Subcutaneous abdominal adipose tissue (tissue), 5 donors: ENCODE results near the gene HAS3.
A peak's percentile ranks its signal among the peaks of the same experiment; 100 is the strongest.
"Not testable (repeated sequence)": the region's sequence is repeated elsewhere in the genome, so short reads cannot be mapped to it uniquely, and the experiment has no call there.

Experiments
- H3K27ac ChIP-seq: one replicate; pipeline ENCODE4 v1.7.0; 2013; ENCODE audit warnings: low read depth, mild to moderate bottlenecking, inconsistent platforms, low read length, moderate library complexity
- H3K27me3 ChIP-seq, 5 donors: one replicate each; pipeline ENCODE4 v1.7.0; 2013; ENCODE audit warnings: low read length in 5 of 5, inconsistent platforms in 1 of 5; ENCODE audit not compliant: control insufficient read depth in 5 of 5, insufficient read depth in 4 of 5
- H3K36me3 ChIP-seq, 5 donors: one replicate each; pipeline ENCODE4 v1.7.0; 2013; ENCODE audit warnings: low read length in 5 of 5; ENCODE audit not compliant: control insufficient read depth in 5 of 5, insufficient read depth in 5 of 5
- H3K4me1 ChIP-seq, 5 donors: one replicate each; pipeline ENCODE4 v1.7.0; 2013; ENCODE audit warnings: low read length in 5 of 5, mild to moderate bottlenecking in 3 of 5, moderate library complexity in 1 of 5; ENCODE audit not compliant: control insufficient read depth in 5 of 5, insufficient read depth in 5 of 5
- H3K4me3 ChIP-seq, 5 donors: one replicate each; pipeline ENCODE4 v1.7.0; 2013; ENCODE audit warnings: low read length in 5 of 5, low read depth in 1 of 5
- H3K9ac ChIP-seq, 5 donors: one replicate each; pipeline ENCODE4 v1.7.0; 2013; ENCODE audit warnings: low read length in 5 of 5, mild to moderate bottlenecking in 4 of 5, moderate library complexity in 3 of 5
- H3K9me3 ChIP-seq, 5 donors: one replicate each; pipeline ENCODE4 v1.7.0; 2013; ENCODE audit warnings: low read length in 5 of 5; ENCODE audit not compliant: control insufficient read depth in 5 of 5
- donor health status: healthy.
- donor health status: healthy.
- donor health status: healthy.
- donor health status: healthy.
- donor health status: healthy.

Gene HAS3

DNA sequence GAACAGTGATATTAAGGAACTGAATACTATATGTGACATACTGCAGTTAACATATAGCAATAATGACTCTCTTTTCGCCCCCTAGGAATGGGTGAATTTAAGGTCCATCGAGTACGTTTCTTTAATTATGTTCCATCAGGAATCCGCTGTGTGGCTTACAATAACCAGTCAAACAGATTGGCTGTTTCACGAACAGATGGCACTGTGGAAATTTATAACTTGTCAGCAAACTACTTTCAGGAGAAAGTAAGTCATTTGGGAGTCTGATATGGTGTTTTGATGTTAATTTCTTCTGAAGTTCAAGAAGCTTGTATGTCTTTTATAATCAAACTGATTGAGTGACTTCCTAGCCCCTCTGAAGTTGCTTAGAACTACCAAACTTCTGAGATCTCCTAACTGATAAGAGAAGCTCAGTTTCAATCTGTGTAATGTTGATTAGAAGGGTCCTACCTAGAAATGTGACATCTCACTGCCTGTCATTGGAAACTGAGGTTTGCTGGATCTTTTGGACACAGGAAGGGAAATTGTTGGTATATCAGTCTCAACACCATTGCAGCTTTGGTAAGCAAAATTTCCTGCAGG is 28.0 kb downstream of the HAS3 start:
- Histone ChIP-seq H3K27ac (peak overlapping the region; percentile 80), H3K4me1 (peaks cover 0 to 36% (median 30%) of the 10 kb centered on the region in 5 donors), H3K27me3 (no peaks in the 10 kb centered on the region), H3K9me3 (no peaks in the 10 kb centered on the region), H3K9ac (peak overlapping the region; percentile 6 to 93 (median 90)), H3K36me3 (peaks cover 4 to 25% (median 14%) of the 10 kb centered on the region in 5 donors), H3K4me3 (peak overlapping the region; percentile 86 to 97 (median 94))

GRCh38 chr16:69138608-69139007 is 33.2 kb downstream of the HAS3 start:
- H3K9ac ChIP-seq: no peak overlapping the region
- no peak overlapping the region for H3K27ac ChIP-seq
- H3K27me3 ChIP-seq: no peaks in the 10 kb centered on the region
- H3K36me3 ChIP-seq: peaks cover 23 to 65% (median 33%) of the 10 kb centered on the region in 5 donors
- H3K4me1 ChIP-seq: peaks cover 0 to 17% (median 11%) of the 10 kb centered on the region in 5 donors
- no peak overlapping the region for H3K4me3 ChIP-seq
- no peaks in the 10 kb centered on the region for H3K9me3 ChIP-seq

GRCh38 chr16:69139464-69139863 is 34.0 kb downstream of the HAS3 start:
- H3K9me3 ChIP-seq, H3K27ac ChIP-seq, H3K4me3 ChIP-seq, H3K27me3 ChIP-seq, H3K9ac ChIP-seq: not testable (repeated sequence)
- Histone ChIP-seq H3K36me3 (peaks cover 23 to 70% (median 33%) of the 10 kb centered on the region in 5 donors), H3K4me1 (peaks cover 0 to 14% (median 4%) of the 10 kb centered on the region in 5 donors)

GRCh38 chr16:69141014-69141413 is 35.6 kb downstream of the HAS3 start:
- H3K27me3 ChIP-seq: no peaks in the 10 kb centered on the region
- no peaks in the 10 kb centered on the region for H3K9me3 ChIP-seq
- peak overlapping the region in 1 of 5 donors; percentile 10 for H3K9ac ChIP-seq
- H3K4me3 ChIP-seq: no peak overlapping the region
- peaks cover 0 to 21% (median 10%) of the 10 kb centered on the region in 5 donors for H3K4me1 ChIP-seq
- peaks cover 23 to 76% (median 36%) of the 10 kb centered on the region in 5 donors for H3K36me3 ChIP-seq
- peak overlapping the region; percentile 45 for H3K27ac ChIP-seq

DNA sequence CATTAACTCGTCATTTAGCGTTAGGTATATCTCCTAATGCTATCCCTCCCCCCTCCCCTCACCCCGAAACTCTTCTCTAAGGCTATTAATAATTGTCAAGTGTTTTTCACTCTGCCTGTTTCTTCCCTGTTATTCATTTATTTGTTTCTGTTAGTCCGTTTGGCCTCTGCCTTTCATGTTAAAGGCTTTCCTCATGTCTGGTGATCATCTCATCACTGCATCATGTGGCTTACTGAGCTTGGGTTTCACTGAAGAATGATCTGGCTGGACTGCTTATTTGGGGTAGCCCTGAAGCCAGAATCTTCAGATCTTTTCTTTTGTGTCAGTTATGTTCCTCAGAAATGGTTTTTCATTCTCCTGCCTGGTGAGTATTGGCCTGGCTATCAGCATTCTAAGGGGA is 36.5 kb downstream of the HAS3 start:
- no peaks in the 10 kb centered on the region for H3K27me3 ChIP-seq
- H3K9me3 ChIP-seq: no peaks in the 10 kb centered on the region
- H3K27ac ChIP-seq: no peak overlapping the region
- peaks cover 0 to 25% (median 14%) of the 10 kb centered on the region in 5 donors for H3K4me1 ChIP-seq
- H3K4me3 ChIP-seq: no peak overlapping the region
- H3K36me3 ChIP-seq: peaks cover 21 to 68% (median 38%) of the 10 kb centered on the region in 5 donors
- H3K9ac ChIP-seq: no peak overlapping the region

DNA sequence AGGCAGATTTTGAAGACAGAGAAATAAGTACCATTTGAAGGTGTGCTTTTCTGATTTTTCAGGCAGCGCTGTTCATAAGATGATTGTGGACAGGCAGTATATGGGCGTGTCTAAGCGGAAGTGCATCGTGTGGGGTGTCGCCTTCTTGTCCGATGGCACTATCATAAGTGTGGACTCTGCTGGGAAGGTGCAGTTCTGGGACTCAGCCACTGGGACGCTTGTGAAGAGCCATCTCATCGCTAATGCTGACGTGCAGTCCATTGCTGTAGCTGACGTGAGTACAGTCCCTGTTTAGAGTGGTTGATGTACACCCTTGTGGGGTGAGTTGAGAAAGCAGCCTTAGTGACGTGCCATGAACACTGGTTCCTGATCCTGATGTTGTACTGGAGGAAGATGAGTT is 37.7 kb downstream of the HAS3 start:
- H3K4me1 ChIP-seq: peaks cover 0 to 25% (median 14%) of the 10 kb centered on the region in 5 donors
- no peak overlapping the region for H3K9ac ChIP-seq
- H3K27ac ChIP-seq: no peak overlapping the region
- no peaks in the 10 kb centered on the region for H3K9me3 ChIP-seq
- peaks cover 10 to 58% (median 37%) of the 10 kb centered on the region in 5 donors for H3K36me3 ChIP-seq
- H3K27me3 ChIP-seq: no peaks in the 10 kb centered on the region
- no peak overlapping the region for H3K4me3 ChIP-seq

DNA sequence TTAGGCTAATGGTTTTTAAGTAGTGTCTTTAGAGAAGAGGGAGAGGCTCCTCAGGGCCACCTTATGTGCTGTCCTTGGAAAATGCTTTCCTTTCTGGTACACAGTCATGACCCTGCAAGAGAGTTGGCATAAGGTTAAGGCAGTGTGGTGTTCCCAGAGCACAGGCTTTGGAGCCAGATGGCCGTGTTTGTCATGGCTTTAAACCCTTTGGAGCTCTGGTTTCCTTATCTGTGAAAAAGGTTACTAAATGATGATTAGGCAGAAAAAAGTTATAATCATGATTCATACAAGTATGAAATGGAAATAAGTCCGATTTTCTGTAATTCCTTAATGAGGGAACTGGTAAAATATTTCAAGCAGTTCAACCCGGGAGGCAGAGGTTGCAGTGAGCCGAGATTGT is 40.2 kb downstream of the HAS3 start:
- Histone ChIP-seq H3K36me3 (peaks cover 5 to 44% (median 31%) of the 10 kb centered on the region in 5 donors), H3K27me3 (no peaks in the 10 kb centered on the region), H3K4me1 (peaks cover 0 to 23% (median 14%) of the 10 kb centered on the region in 5 donors), H3K9ac (peak overlapping the region in 1 of 5 donors; percentile 55), H3K27ac (peak overlapping the region; percentile 84), H3K4me3 (no peak overlapping the region), H3K9me3 (no peaks in the 10 kb centered on the region)

GRCh38 chr16:69149621-69150020 is 44.2 kb downstream of the HAS3 start:
- H3K4me1 ChIP-seq: peaks cover 0 to 11% (median 9%) of the 10 kb centered on the region in 5 donors
- H3K27ac ChIP-seq, H3K9ac ChIP-seq, H3K4me3 ChIP-seq, H3K9me3 ChIP-seq, H3K27me3 ChIP-seq: not testable (repeated sequence)
- peaks cover 2 to 48% (median 33%) of the 10 kb centered on the region in 5 donors for H3K36me3 ChIP-seq

DNA sequence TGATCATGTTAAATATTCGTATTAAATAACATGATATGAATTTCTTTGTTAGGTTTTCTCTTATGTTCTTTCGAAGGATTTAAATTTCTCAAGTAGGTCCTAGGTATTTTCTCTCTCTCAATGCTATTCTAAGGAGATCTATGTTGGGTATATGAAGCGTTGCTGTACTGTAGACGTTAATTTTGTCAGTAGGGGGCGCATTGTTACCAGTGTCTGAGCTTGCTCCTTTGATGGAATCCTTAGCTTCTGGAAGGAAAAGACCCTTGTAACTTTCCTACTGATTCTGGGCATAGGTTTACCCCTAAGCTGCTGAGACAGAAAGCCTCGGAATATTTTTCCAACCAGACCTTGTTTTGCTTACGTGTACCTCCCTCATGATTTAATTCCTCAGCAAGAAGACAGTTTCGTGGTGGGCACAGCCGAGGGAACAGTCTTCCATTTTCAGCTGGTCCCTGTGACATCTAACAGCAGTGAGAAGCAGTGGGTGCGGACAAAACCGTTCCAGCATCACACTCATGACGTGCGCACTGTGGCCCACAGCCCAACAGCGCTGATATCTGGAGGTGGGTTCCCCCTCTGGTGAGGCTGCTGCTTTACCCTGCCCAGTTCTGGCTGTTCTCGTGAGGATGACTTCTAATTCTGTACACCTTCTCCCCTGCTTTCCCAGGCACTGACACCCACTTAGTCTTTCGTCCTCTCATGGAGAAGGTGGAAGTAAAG is 44.9 kb downstream of the HAS3 start:
- H3K4me3 ChIP-seq: no peak overlapping the region
- peaks cover 2 to 50% (median 36%) of the 10 kb centered on the region in 5 donors for H3K36me3 ChIP-seq
- no peaks in the 10 kb centered on the region for H3K27me3 ChIP-seq
- no peak overlapping the region for H3K27ac ChIP-seq
- peaks cover 0 to 9% (median 7%) of the 10 kb centered on the region in 5 donors for H3K4me1 ChIP-seq
- H3K9ac ChIP-seq: no peak overlapping the region
- no peaks in the 10 kb centered on the region for H3K9me3 ChIP-seq

DNA sequence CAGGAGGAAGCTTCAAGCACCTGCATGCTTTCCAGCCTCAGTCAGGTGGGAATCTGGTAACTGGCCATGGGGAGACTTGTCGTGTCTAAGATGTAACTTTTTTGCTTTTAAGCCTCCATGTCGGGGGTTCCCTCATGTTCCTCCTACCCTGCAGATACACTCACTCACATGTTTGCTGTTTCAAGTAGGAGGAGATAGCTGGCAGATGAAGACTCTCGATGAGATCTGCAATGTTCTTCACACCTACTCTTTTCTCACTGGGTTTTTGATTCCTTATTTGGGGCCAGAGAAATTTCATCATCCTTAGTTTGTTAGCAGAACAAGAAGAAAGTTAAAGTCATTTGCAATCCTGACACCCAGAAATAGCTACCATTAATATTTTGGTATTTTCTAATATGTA is 51.7 kb downstream of the HAS3 start:
- no peaks in the 10 kb centered on the region for H3K4me1 ChIP-seq
- H3K27ac ChIP-seq: no peak overlapping the region
- H3K9ac ChIP-seq: no peak overlapping the region
- peaks cover 23 to 68% (median 59%) of the 10 kb centered on the region in 5 donors for H3K36me3 ChIP-seq
- H3K27me3 ChIP-seq: no peaks in the 10 kb centered on the region
- no peak overlapping the region for H3K4me3 ChIP-seq
- no peaks in the 10 kb centered on the region for H3K9me3 ChIP-seq
